ENCODE data around the gene NAPA. TPM values are rescaled to one million over a fixed set of nuclear protein-coding genes. Genes with fewer than 3 reads are reported as not detected.

NAPA gene
- total RNA-seq, 1 donor from 2014 or later = 61.9 TPM

GRCh38 chr19:47514151-47514868 lies 553 bp downstream of the NAPA start:
- H3K9me3 Mint-ChIP-seq = no peaks in the 10 kb centered on the region
- peak overlapping the region; percentile 95 for H3K27ac Mint-ChIP-seq
- peak overlapping the region; percentile 99 for H3K4me3 Mint-ChIP-seq
- no peaks in the 10 kb centered on the region for H3K27me3 Mint-ChIP-seq
- intact Hi-C loops (cut with micrococcal nuclease) = loop anchor here (2.0 kb wide), 3 partner anchors 58 to 240 kb away; partner anchors contain the start of genes INAFM1 and ZNF541
- peaks cover 20% of the 10 kb centered on the region for H3K36me3 Mint-ChIP-seq (ENCODE audit: low read depth)
- peak; percentile 69 for DNase-seq
- peaks cover 76% of the 10 kb centered on the region for H3K4me1 Mint-ChIP-seq

DNA sequence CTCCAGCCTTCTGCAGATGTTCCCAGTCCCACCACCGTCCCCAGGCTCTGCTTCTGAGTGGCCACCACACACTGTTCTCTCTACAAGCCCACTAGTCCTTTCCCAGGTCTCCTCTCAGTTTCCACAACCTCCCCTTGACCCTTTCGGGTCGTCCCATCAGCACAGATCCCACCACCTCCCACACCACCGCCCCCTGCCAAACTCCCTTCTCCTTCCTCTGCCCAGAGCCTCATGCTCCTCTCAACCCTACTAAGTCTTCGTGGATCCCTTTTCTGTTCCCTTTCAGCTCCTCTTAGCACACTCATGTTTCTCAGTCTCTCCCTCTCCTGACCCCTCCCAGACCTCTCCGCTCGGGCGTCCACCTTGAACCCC lies 1.9 kb downstream of the NAPA start:
- DNase-seq = no peak
- Mint-ChIP-seq H3K27me3 (no peaks in the 10 kb centered on the region), H3K4me3 (peak overlapping the region; percentile 99), H3K4me1 (peaks cover 67% of the 10 kb centered on the region), H3K27ac (peak overlapping the region; percentile 79), H3K36me3 (ENCODE audit: low read depth) (peaks cover 20% of the 10 kb centered on the region), H3K9me3 (no peaks in the 10 kb centered on the region)
- intact Hi-C loops (cut with micrococcal nuclease) = no loop called here

DNA sequence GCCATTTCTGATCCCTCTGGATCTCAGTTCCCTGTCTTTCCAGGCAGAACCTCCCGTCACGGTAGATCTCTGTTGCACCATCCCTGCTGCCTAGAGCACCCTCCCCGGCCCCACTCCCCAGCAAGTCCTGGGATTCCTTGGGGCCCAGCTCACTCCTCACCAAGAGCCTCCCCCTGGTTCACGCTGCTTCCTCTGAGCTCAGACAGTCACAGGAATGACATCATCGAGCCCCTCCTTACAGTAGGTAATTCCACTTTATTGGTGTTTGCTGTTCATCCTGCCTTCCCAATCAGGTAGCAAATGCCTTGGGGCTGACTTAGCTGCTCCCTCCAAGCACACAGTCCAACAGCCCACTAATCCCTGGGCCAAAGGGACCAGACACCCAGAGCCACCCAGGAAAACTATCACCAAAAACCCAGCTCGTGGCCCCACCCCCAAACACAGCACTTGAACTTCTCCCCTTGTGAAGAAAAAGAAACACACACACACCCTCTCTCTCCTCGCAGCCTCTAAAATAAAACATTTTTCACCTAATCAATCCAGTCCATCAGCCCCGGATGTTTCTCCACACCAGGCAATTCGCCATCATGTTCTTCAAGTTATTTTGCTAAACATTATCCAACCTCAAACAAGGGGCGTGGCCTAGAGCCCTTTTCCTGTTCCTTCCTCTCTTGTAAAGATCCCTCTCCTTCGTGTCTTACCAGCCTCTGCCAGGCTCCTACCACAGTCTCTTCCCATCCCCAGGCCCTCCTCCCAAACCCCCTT lies 2.5 kb downstream of the NAPA start:
- Mint-ChIP-seq H3K27ac (peak overlapping the region; percentile 79), H3K27me3 (no peaks in the 10 kb centered on the region), H3K36me3 (ENCODE audit: low read depth) (peaks cover 20% of the 10 kb centered on the region), H3K9me3 (no peaks in the 10 kb centered on the region), H3K4me1 (peaks cover 65% of the 10 kb centered on the region), H3K4me3 (peak overlapping the region; percentile 99)
- intact Hi-C loops (cut with micrococcal nuclease) = no loop called here
- peak; percentile 79 for DNase-seq

DNA sequence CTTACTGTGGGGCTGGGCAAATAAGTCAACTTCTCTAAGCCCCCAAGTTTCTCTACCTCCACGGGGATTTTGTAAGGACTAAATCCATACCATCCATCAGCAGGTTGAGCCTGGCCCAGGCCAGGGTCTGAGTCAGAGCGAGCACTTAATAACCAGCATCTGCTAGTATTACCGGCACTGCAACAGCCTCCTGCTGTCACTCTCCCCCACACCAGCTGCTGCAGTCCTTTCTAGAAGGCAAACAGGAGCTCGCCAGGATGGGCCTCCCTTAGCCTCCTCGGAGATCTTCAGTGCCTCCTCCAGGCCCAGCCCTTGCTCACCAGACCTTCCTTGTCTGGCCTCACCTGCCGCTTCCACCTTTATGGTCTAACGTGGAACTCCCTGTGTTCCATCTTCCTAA lies 3.2 kb downstream of the NAPA start:
- intact Hi-C loops (cut with micrococcal nuclease) = no loop called here
- no peaks in the 10 kb centered on the region for H3K9me3 Mint-ChIP-seq
- peak overlapping the region; percentile 99 for H3K4me3 Mint-ChIP-seq
- H3K27ac Mint-ChIP-seq = no peak overlapping the region
- DNase-seq = no peak
- H3K36me3 Mint-ChIP-seq (ENCODE audit: low read depth) = peaks cover 20% of the 10 kb centered on the region
- peaks cover 58% of the 10 kb centered on the region for H3K4me1 Mint-ChIP-seq
- H3K27me3 Mint-ChIP-seq = no peaks in the 10 kb centered on the region

GRCh38 chr19:47511128-47511517 lies 3.7 kb downstream of the NAPA start:
- Mint-ChIP-seq H3K4me1 (peaks cover 52% of the 10 kb centered on the region), H3K27me3 (no peaks in the 10 kb centered on the region), H3K9me3 (no peaks in the 10 kb centered on the region), H3K27ac (no peak overlapping the region), H3K36me3 (ENCODE audit: low read depth) (peaks cover 20% of the 10 kb centered on the region), H3K4me3 (no peak overlapping the region)
- intact Hi-C loops (cut with micrococcal nuclease) = no loop called here
- no peak for DNase-seq

- Mint-ChIP-seq H3K36me3 (ENCODE audit: low read depth) (peaks cover 22% of the 10 kb centered on the region), H3K4me1 (peaks cover 47% of the 10 kb centered on the region), H3K27me3 (no peaks in the 10 kb centered on the region), H3K4me3 (no peak overlapping the region), H3K9me3 (no peaks in the 10 kb centered on the region), H3K27ac (no peak overlapping the region)
- intact Hi-C loops (cut with micrococcal nuclease) = no loop called here
- no peak for DNase-seq
These were observed 4.2 kb downstream of the NAPA start for GRCh38 chr19:47510516-47511127.

DNA sequence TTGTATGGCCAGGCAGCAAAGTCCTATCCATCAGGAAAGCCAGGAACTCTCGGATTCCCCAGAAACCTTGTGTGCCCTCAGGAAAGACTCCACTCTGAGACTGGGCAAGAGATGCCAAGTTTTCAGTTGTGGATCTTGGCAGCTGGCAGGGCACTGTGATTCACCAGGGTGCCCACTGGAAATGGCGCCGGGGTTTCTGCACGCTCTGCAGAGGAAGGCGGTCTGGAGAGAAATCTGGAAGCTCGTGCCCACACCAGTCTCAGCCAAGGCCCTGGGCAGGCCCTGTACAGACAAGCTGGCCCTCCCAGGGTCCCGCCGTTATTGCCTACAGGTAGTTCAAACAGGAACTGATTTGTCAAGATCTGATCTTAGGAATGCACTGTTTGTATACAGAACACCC lies 4.9 kb downstream of the NAPA start:
- Mint-ChIP-seq H3K9me3 (no peaks in the 10 kb centered on the region), H3K36me3 (ENCODE audit: low read depth) (peaks cover 18% of the 10 kb centered on the region), H3K4me1 (peaks cover 42% of the 10 kb centered on the region), H3K4me3 (no peak overlapping the region), H3K27ac (no peak overlapping the region), H3K27me3 (no peaks in the 10 kb centered on the region)
- intact Hi-C loops (cut with micrococcal nuclease) = no loop called here
- DNase-seq = no peak

DNA sequence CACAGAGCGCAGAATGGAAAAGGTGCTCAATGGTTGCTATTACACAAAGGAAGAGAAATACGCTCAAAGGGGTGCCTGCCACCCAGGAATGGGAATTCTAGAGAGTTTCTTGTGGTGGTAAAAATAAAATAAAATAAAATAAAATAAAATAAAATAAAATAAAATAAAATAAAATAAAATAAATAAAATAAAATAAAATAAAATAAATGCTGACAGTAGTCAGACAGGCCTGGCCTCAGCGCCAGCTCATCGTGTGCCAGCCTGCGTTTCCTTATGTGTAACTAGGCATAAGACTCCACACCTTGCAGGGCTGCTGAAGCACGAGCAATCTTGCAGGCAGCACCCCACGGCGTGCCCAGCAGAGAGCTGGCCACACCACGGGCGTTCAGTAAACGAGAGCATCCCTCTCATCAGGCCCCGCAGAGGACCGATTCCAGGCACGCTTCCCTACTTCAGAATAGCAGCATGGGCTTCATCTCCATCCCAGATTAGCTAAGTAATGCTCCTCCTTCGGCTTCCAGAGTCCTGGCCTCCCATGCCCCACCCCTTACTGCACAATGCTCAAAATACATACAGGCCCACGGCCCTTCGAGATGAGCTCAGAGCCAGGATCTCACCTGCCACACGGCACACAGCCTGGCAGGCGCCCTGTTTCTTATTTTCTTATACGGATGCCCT lies 5.6 kb downstream of the NAPA start:
- no peaks in the 10 kb centered on the region for H3K9me3 Mint-ChIP-seq
- H3K4me1 Mint-ChIP-seq = peaks cover 37% of the 10 kb centered on the region
- H3K4me3 Mint-ChIP-seq = no peak overlapping the region
- H3K36me3 Mint-ChIP-seq (ENCODE audit: low read depth) = peaks cover 12% of the 10 kb centered on the region
- intact Hi-C loops (cut with micrococcal nuclease) = no loop called here
- H3K27me3 Mint-ChIP-seq = no peaks in the 10 kb centered on the region
- no peak for DNase-seq
- no peak overlapping the region for H3K27ac Mint-ChIP-seq

DNA sequence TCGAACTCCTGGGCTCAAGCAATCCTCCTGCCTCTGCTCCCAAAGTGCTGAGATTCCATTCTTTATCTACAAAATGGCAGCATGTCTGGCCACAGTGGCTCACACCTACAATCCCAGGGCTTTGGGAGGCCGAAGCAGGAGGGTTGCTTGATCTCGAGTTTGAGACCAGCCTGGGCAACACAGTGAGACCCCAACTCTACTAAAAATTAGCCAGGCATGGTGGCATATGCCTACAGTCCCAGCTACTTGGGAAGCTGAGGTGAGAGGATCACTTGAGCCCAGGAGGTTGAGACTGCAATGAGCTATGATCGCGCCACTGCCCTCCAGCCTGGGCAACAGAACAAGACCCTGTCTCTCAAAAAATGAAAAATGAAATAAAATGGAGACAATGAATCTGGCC lies 6.1 kb downstream of the NAPA start:
- Mint-ChIP-seq H3K4me3 (no peak overlapping the region), H3K9me3 (no peaks in the 10 kb centered on the region), H3K27ac (no peak overlapping the region), H3K27me3 (no peaks in the 10 kb centered on the region), H3K36me3 (ENCODE audit: low read depth) (peaks cover 13% of the 10 kb centered on the region), H3K4me1 (peaks cover 34% of the 10 kb centered on the region)
- intact Hi-C loops (cut with micrococcal nuclease) = no loop called here
- no peak for DNase-seq

- H3K4me1 Mint-ChIP-seq = peaks cover 30% of the 10 kb centered on the region
- H3K4me3 Mint-ChIP-seq = no peak overlapping the region
- H3K27ac Mint-ChIP-seq = no peak overlapping the region
- no peak for DNase-seq
- intact Hi-C loops (cut with micrococcal nuclease) = no loop called here
- H3K36me3 Mint-ChIP-seq (ENCODE audit: low read depth) = peaks cover 18% of the 10 kb centered on the region
- H3K27me3 Mint-ChIP-seq = no peaks in the 10 kb centered on the region
- no peaks in the 10 kb centered on the region for H3K9me3 Mint-ChIP-seq
These were observed 6.8 kb downstream of the NAPA start for GRCh38 chr19:47507924-47508553.

GRCh38 chr19:47507012-47507411 lies 7.9 kb downstream of the NAPA start:
- peaks cover 21% of the 10 kb centered on the region for H3K36me3 Mint-ChIP-seq (ENCODE audit: low read depth)
- no peaks in the 10 kb centered on the region for H3K9me3 Mint-ChIP-seq
- no peak overlapping the region for H3K4me3 Mint-ChIP-seq
- no peak for DNase-seq
- H3K27me3 Mint-ChIP-seq = no peaks in the 10 kb centered on the region
- no peak overlapping the region for H3K27ac Mint-ChIP-seq
- peaks cover 20% of the 10 kb centered on the region for H3K4me1 Mint-ChIP-seq
- intact Hi-C loops (cut with micrococcal nuclease) = no loop called here

DNA sequence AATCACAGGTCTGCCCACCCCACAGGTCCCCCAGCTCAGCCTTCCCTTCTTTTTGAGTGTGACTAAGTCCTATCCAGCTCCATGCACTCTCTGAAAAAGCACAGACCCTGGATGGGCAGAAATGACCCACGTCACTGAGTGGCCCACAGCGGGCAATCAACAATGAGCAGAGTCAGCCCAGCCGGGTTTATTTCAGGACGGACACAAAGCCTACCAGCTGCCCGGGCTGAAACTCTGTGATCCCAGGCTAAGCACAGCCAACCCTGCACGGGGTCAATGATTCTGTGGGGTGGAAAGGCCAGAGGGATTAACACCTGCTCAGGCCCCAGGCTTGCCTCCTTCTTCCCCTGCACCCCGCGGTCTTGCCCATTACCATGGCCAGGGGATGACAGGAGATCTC lies 8.4 kb downstream of the NAPA start:
- intact Hi-C loops (cut with micrococcal nuclease) = no loop called here
- H3K36me3 Mint-ChIP-seq (ENCODE audit: low read depth) = peaks cover 22% of the 10 kb centered on the region
- H3K4me3 Mint-ChIP-seq = no peak overlapping the region
- no peaks in the 10 kb centered on the region for H3K27me3 Mint-ChIP-seq
- H3K27ac Mint-ChIP-seq = no peak overlapping the region
- peaks cover 17% of the 10 kb centered on the region for H3K4me1 Mint-ChIP-seq
- no peak for DNase-seq
- H3K9me3 Mint-ChIP-seq = no peaks in the 10 kb centered on the region

DNA sequence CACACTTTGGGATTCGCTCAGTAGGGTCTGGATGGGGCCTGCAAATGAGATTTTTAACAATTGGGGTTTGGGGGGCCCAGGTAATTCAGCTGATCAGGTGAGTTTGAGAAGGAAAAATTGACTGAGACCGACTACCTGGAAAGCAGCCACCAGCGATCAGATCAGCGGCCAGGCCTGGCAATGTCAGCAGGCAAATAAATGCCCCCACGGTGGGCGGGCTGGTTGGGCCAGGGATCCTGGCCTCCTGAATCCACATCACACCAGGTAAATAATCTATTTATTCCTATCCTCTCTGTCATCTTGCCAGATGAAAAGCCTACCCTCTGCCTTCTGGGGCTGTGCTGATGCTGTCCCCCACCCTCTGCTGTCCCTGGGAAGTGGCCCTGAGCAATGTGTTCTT lies 9.4 kb downstream of the NAPA start:
- Mint-ChIP-seq H3K4me1 (peaks cover 16% of the 10 kb centered on the region), H3K36me3 (ENCODE audit: low read depth) (peaks cover 25% of the 10 kb centered on the region), H3K4me3 (no peak overlapping the region), H3K27me3 (no peaks in the 10 kb centered on the region), H3K27ac (no peak overlapping the region), H3K9me3 (no peaks in the 10 kb centered on the region)
- no peak for DNase-seq
- intact Hi-C loops (cut with micrococcal nuclease) = no loop called here
